ENCODE measurements around the gene SPDYE2. TPM values are rescaled to one million over a fixed set of nuclear protein-coding genes. Genes with fewer than 3 reads are reported as not detected.
"Not testable (repeated sequence)": the region's sequence is repeated elsewhere in the genome, so short reads cannot be mapped to it uniquely, and the experiment has no call there.

SPDYE2 gene
- not detected in 2 replicates for total RNA-seq (2021)
- long read RNA-seq, partial matches to known transcripts: 0 of 1 reads
- long read RNA-seq, other reads (novel, unspliced or antisense): 1 of 1 reads

- not testable (repeated sequence) for H3K9me3 Mint-ChIP-seq; H3K4me2 ChIP-seq (ENCODE audit: insufficient read depth, insufficient read length, low read length); H3K18ac ChIP-seq (ENCODE audit: insufficient read length, low read depth, low read length); H2BK5ac ChIP-seq (ENCODE audit: insufficient read length, low read length); H3K4me3 Mint-ChIP-seq; H3K36me3 Mint-ChIP-seq (ENCODE audit: insufficient read depth in 1 of 3, low read depth in 3 of 3); H3K56ac ChIP-seq (ENCODE audit: insufficient read length, low read depth, low read length); H3K4me1 ChIP-seq (ENCODE audit: insufficient read depth, low read length); H2AK5ac ChIP-seq (ENCODE audit: insufficient read length, low read length); H4K91ac ChIP-seq (ENCODE audit: insufficient read length, low read depth, low read length); H3K27me3 Mint-ChIP-seq (ENCODE audit: low read depth); H2BK120ac ChIP-seq (ENCODE audit: low read depth, low read length, poor library complexity, severe bottlenecking); H3K23me2 ChIP-seq (ENCODE audit: insufficient read length, low read depth, low read length, poor library complexity, severe bottlenecking); H3K4ac ChIP-seq (ENCODE audit: low read depth, low read length); H3K79me1 ChIP-seq (ENCODE audit: insufficient read depth, low read depth, low read length, poor library complexity, severe bottlenecking); H4K20me1 ChIP-seq (ENCODE audit: control insufficient read depth, insufficient read depth, insufficient read length); H3K27me3 ChIP-seq (ENCODE audit: insufficient read depth, low read length); H3K79me2 ChIP-seq (ENCODE audit: insufficient read depth, low read length); H3T11ph ChIP-seq (ENCODE audit: low read length); H2BK12ac ChIP-seq (ENCODE audit: insufficient read length, low read depth, low read length); H3K14ac ChIP-seq (ENCODE audit: insufficient read depth, low read length); H2BK20ac ChIP-seq (ENCODE audit: low read depth, low read length, poor library complexity, severe bottlenecking); H3K27ac ChIP-seq (ENCODE audit: insufficient read length, low read depth, low read length); H2BK15ac ChIP-seq (ENCODE audit: low read depth, low read length); H4K8ac ChIP-seq (replicated peaks; ENCODE audit: insufficient read length, low read depth, low read length); H3K4me1 Mint-ChIP-seq; H3K23ac ChIP-seq (ENCODE audit: insufficient read length, low read depth, low read length); H3K9ac ChIP-seq (ENCODE audit: extremely low read depth, insufficient read length, low read length); DNase-seq; H3K27ac Mint-ChIP-seq; H4K5ac ChIP-seq (ENCODE audit: insufficient read length, low read depth, low read length); H2AFZ ChIP-seq (ENCODE audit: low read length); H3K9me3 ChIP-seq (ENCODE audit: control insufficient read depth, low read depth, low read length)
- no CpG with 5 or more reads among the region's 6 CpGs for WGBS (ENCODE audit: extremely low coverage, insufficient read length, low lambda C conversion rate)
These were observed at the start of gene SPDYE2 for GRCh38 chr7:102550808-102551422. TSS of gene SPDYE2 (plus strand) at chr7:102551226. CDS start at chr7:102553256, 2,030 bp downstream.

GRCh38 chr7:102503141-102503540 lies 47.9 kb upstream of the SPDYE2 start:
- H3K27ac Mint-ChIP-seq; H2BK12ac ChIP-seq (ENCODE audit: insufficient read length, low read depth, low read length); H3K36me3 Mint-ChIP-seq (ENCODE audit: insufficient read depth in 1 of 3, low read depth in 3 of 3); H3K4me1 ChIP-seq (ENCODE audit: insufficient read depth, low read length); H3K23ac ChIP-seq (ENCODE audit: insufficient read length, low read depth, low read length); DNase-seq; H2BK15ac ChIP-seq (ENCODE audit: low read depth, low read length); H3K4ac ChIP-seq (ENCODE audit: low read depth, low read length); H3K27me3 ChIP-seq (ENCODE audit: insufficient read depth, low read length); H4K5ac ChIP-seq (ENCODE audit: insufficient read length, low read depth, low read length); H2BK120ac ChIP-seq (ENCODE audit: low read depth, low read length, poor library complexity, severe bottlenecking); H3K27me3 Mint-ChIP-seq (ENCODE audit: low read depth); H3K14ac ChIP-seq (ENCODE audit: insufficient read depth, low read length); H2BK5ac ChIP-seq (ENCODE audit: insufficient read length, low read length); H3K79me2 ChIP-seq (ENCODE audit: insufficient read depth, low read length); H2AFZ ChIP-seq (ENCODE audit: low read length); H4K8ac ChIP-seq (replicated peaks; ENCODE audit: insufficient read length, low read depth, low read length); H3K9ac ChIP-seq (ENCODE audit: extremely low read depth, insufficient read length, low read length); H3T11ph ChIP-seq (ENCODE audit: low read length); H3K9me3 Mint-ChIP-seq; H2AK5ac ChIP-seq (ENCODE audit: insufficient read length, low read length); H3K23me2 ChIP-seq (ENCODE audit: insufficient read length, low read depth, low read length, poor library complexity, severe bottlenecking); H3K4me1 Mint-ChIP-seq; H3K56ac ChIP-seq (ENCODE audit: insufficient read length, low read depth, low read length); H4K20me1 ChIP-seq (ENCODE audit: control insufficient read depth, insufficient read depth, insufficient read length); H2BK20ac ChIP-seq (ENCODE audit: low read depth, low read length, poor library complexity, severe bottlenecking); H4K91ac ChIP-seq (ENCODE audit: insufficient read length, low read depth, low read length); H3K4me2 ChIP-seq (ENCODE audit: insufficient read depth, insufficient read length, low read length); H3K4me3 Mint-ChIP-seq; H3K79me1 ChIP-seq (ENCODE audit: insufficient read depth, low read depth, low read length, poor library complexity, severe bottlenecking); H3K9me3 ChIP-seq (ENCODE audit: control insufficient read depth, low read depth, low read length); H3K18ac ChIP-seq (ENCODE audit: insufficient read length, low read depth, low read length); H3K27ac ChIP-seq (ENCODE audit: insufficient read length, low read depth, low read length): not testable (repeated sequence)
- WGBS (ENCODE audit: extremely low coverage, insufficient read length, low lambda C conversion rate): no CpG with 5 or more reads among the region's 12 CpGs
